K562 (cell line): ENCODE data around the gene PARK7. TPM values are rescaled to one million over a fixed set of nuclear protein-coding genes. Genes with fewer than 3 reads are reported as not detected.

Experiments
- ATAC-seq: fragments of 200-7000 bp; cut with Tn5 transposase; 3 replicates; pipeline ENCODE4 v1.9.1; 2020; ENCODE audit warnings: moderate library complexity
- BruUV-seq: library from RNA; stranded (reverse); fragments of 400-500 nt; replicated peaks from 2 replicates; lab custom pipeline; 2021; lab: Mats Ljungman, UMichigan
- CTCF ChIA-PET: fragments of 300-600 bp; formaldehyde crosslinking; extraction: SDS; loops from one replicate; lab custom pipeline; 2021; ENCODE audit warnings: low intra/inter-chr PET ratio; lab: Yijun Ruan, JAX
- POLR2A ChIA-PET: fragments of 300-600, 350-650 bp; sonication (Branson Sonifier 250); formaldehyde crosslinking; extraction: SDS; loops from one replicate; lab custom pipeline; 2021; ENCODE audit warnings: antibody characterized with exemption, inconsistent platforms; lab: Yijun Ruan, JAX
- DNase-seq, 4 experiments: peaks; one replicate each; pipeline versions ENCODE4 v3.0.0 to v3.0.0-alpha.2; 2011 to 2018; ENCODE audit warnings: low spot score in 3 of 4, mixed read lengths in 3 of 4; ENCODE audit errors: extremely low read depth in 1 of 4
- FAIRE-seq: peaks from 2 replicates; lab custom pipeline; 2011; peaks lifted over from hg19 to GRCh38; lab: Jason Lieb, UNC
- H2AFZ ChIP-seq: 2 replicates; pipeline ENCODE4 v1.6.0; 2011; ENCODE audit warnings: low read depth, low read length, control low read depth, inconsistent platforms
- H3K27ac ChIP-seq: fragments of 200-600 bp; 3 replicates; pipeline ENCODE4 v1.8.0; 2011; ENCODE audit warnings: low read depth, mild to moderate bottlenecking, control low read depth, inconsistent platforms, low read length, moderate library complexity, mixed read lengths; ENCODE audit errors: extremely low read depth
- H3K27me3 ChIP-seq, 2 experiments: fragments of 300-600 bp in 1 of 2; 2 replicates in 1 of 2; 3 replicates in 1 of 2; pipeline versions ENCODE4 v1.6.0 to v1.8.0; 2011; ENCODE audit warnings: inconsistent platforms in 2 of 2, low read length in 2 of 2, mild to moderate bottlenecking in 1 of 2, mixed read lengths in 1 of 2, moderate library complexity in 1 of 2; ENCODE audit not compliant: control insufficient read depth in 2 of 2, insufficient read depth in 2 of 2
- H3K36me3 ChIP-seq: fragments of 300-600 bp; 3 replicates; pipeline ENCODE4 v1.8.0; 2011; ENCODE audit warnings: mild to moderate bottlenecking, low read length, inconsistent platforms; ENCODE audit not compliant: control insufficient read depth, insufficient read depth
- H3K4me1 ChIP-seq, 2 experiments: fragments of 200-600 bp in 1 of 2; replicated peaks in 1 of 2; 2 replicates in 1 of 2; 3 replicates in 1 of 2; pipeline versions ENCODE4 v1.5.1 to v1.8.0; 2011; ENCODE audit warnings: inconsistent platforms in 2 of 2, low read length in 2 of 2, mild to moderate bottlenecking in 1 of 2, mixed read lengths in 1 of 2, moderate library complexity in 1 of 2; ENCODE audit not compliant: control insufficient read depth in 2 of 2, insufficient read depth in 2 of 2
- H3K4me2 ChIP-seq: 2 replicates; pipeline ENCODE4 v1.6.1; 2011; ENCODE audit warnings: low read length, control low read depth, inconsistent platforms, mixed read lengths; ENCODE audit not compliant: insufficient read depth
- H3K4me3 ChIP-seq: fragments of 200-600 bp; sonication (generic), shearing (Covaris generic); 2 replicates; pipeline ENCODE4 v1.5.1; 2016; ENCODE audit warnings: control low read depth, inconsistent platforms
- H3K79me2 ChIP-seq: fragments of 200-600 bp; 3 replicates; pipeline ENCODE4 v1.8.0; 2011; ENCODE audit warnings: low read length, inconsistent platforms; ENCODE audit not compliant: control insufficient read depth, insufficient read depth
- H3K9ac ChIP-seq, 2 experiments: 2 replicates each; pipeline versions ENCODE4 v1.6.0 to v1.6.1; 2011; ENCODE audit warnings: low read depth in 2 of 2, low read length in 2 of 2, control low read depth in 1 of 2, inconsistent platforms in 1 of 2, mild to moderate bottlenecking in 1 of 2, mixed read lengths in 1 of 2; ENCODE audit not compliant: insufficient read depth in 1 of 2
- H3K9me1 ChIP-seq: one replicate; pipeline ENCODE4 v1.6.0; 2011; ENCODE audit warnings: inconsistent platforms, mild to moderate bottlenecking, low read length, moderate library complexity; ENCODE audit not compliant: control insufficient read depth, insufficient read depth
- H3K9me3 ChIP-seq: replicated peaks from 2 replicates; pipeline ENCODE4 v1.5.1; 2011; ENCODE audit warnings: low read depth, low read length, inconsistent platforms; ENCODE audit not compliant: control insufficient read depth, insufficient read depth
- H4K20me1 ChIP-seq: replicated peaks from 2 replicates; pipeline ENCODE4 v1.6.1; 2011; ENCODE audit warnings: low read length, inconsistent platforms, mixed read lengths; ENCODE audit not compliant: control insufficient read depth, insufficient read depth
- ADNP ChIP-seq: fragments of 200-800 bp; sonication (Bioruptor generic); IDR thresholded peaks from 2 replicates; pipeline ENCODE4 v1.6.1; 2016; ENCODE audit warnings: missing genetic modification characterization, missing compliant biosample characterization
- BRF1 ChIP-seq: IDR thresholded peaks from 3 replicates; pipeline ENCODE4 v1.6.1; 2011; ENCODE audit warnings: borderline replicate concordance, mild to moderate bottlenecking; ENCODE audit not compliant: insufficient read length; ENCODE audit errors: extremely low read depth
- HDAC6 ChIP-seq: IDR thresholded peaks from 2 replicates; pipeline ENCODE4 v1.6.1; 2012; ENCODE audit warnings: low read depth, mild to moderate bottlenecking, control low read depth, inconsistent platforms, low read length, moderate library complexity
- MAFK ChIP-seq: IDR thresholded peaks from 2 replicates; pipeline ENCODE4 v1.6.1; 2011; ENCODE audit warnings: low read length, improper control_type of control experiment
- PHB ChIP-seq: fragments of 250-450 bp; sonication (Bioruptor Pico); IDR thresholded peaks from 2 replicates; pipeline ENCODE4 v1.5.0; 2021
- SMARCB1 ChIP-seq: IDR thresholded peaks from 2 replicates; pipeline ENCODE4 v1.6.1; 2011; ENCODE audit warnings: improper control_type of control experiment, low read depth; ENCODE audit not compliant: insufficient read length
- SRSF7 ChIP-seq: fragments of 200-400 bp; formaldehyde crosslinking; optimal IDR thresholded peaks from 2 replicates; pipeline ENCODE3; 2017; ENCODE audit warnings: mild to moderate bottlenecking, low read depth, low read length
- ZC3H11A ChIP-seq: IDR thresholded peaks from 2 replicates; pipeline ENCODE4 v1.6.1; 2012; ENCODE audit warnings: low read depth, low read length, improper control_type of control experiment
- ZNF12 ChIP-seq: sonication (generic); formaldehyde crosslinking; IDR thresholded peaks from 2 replicates; pipeline ENCODE4 v1.4.0; 2020; ENCODE audit warnings: mild to moderate bottlenecking, missing genetic modification reagents
- ZNF174 ChIP-seq: fragments of 250-450 bp; sonication (Bioruptor Pico); IDR thresholded peaks from 2 replicates; pipeline ENCODE4 v1.4.0; 2020; ENCODE audit warnings: mild to moderate bottlenecking
- ZNF707 ChIP-seq: fragments of 250-450 bp; sonication (Bioruptor Pico); conservative IDR thresholded peaks from 2 replicates; pipeline ENCODE4 v1.8.0; 2022; ENCODE audit warnings: inconsistent platforms, mild to moderate bottlenecking, moderate library complexity
- WGBS: fragments of 100-300 bp; shearing (Covaris generic); methylation state at CpG from one replicate; pipeline ENCODE4 v1.1.6; 2016; ENCODE audit warnings: low coverage, mixed read lengths; ENCODE audit not compliant: insufficient coverage; ENCODE audit errors: missing lambda C conversion rate; 5-methylcytosine and 5-hydroxymethylcytosine counted together
- in situ Hi-C: fragments of 300-500 bp; cut with MboI; formaldehyde crosslinking; loops from 4 replicates; pipeline ENCODE4 v1.15.0; 2018; ENCODE audit warnings: inconsistent platforms, mixed read lengths
- intact Hi-C: fragments of 100-400 bp; cut with micrococcal nuclease; formaldehyde crosslinking; loops from 2 replicates; pipeline ENCODE4 v1.14.2; 2022
- polyA plus RNA-seq, 8 experiments: library from polyadenylated mRNA; depleted of rRNA in 4 of 8; stranded (reverse) in 5 of 8; unstranded in 3 of 8; fragments of >200 nt; fragmentation: Nextera tagmentation in 2 of 8; fragmentation: Illumina TruSeq in 1 of 8; extraction: Ambion mirVana in 2 of 8; extraction: Trizol in 1 of 8; gene quantifications; 2 replicates each; pipeline versions ENCODE4 v1.2.1 to v1.2.3, GENCODE V29; 2011 to 2014; ENCODE audit warnings: inconsistent platforms in 1 of 8, missing spikeins in 1 of 8
- total RNA-seq, 7 experiments: library from RNA; depleted of rRNA in 6 of 7; stranded (reverse); fragments of >200 nt in 6 of 7; fragmentation: Illumina TruSeq in 2 of 7; extraction: Trizol in 2 of 7; gene quantifications; 2 replicates each; pipeline versions ENCODE4 v1.2.1 to v1.2.3, GENCODE V29; 2011 to 2021; ENCODE audit warnings: low replicate concordance in 1 of 7
- TF ChIP-seq, protein P1 (sequence below): sonication (generic); formaldehyde crosslinking; IDR thresholded peaks from 2 replicates; pipeline ENCODE4 v1.9.0; 2022; ENCODE audit warnings: mild to moderate bottlenecking, missing genetic modification reagents
- TF ChIP-seq, protein P2 (sequence below): fragments of 450-650 bp; formaldehyde crosslinking; conservative IDR thresholded peaks from 2 replicates; pipeline ENCODE4 v1.4.0; 2022; ENCODE audit warnings: mild to moderate bottlenecking, missing genetic modification characterization
- TF ChIP-seq, protein P3 (sequence below): fragments of 450-650 bp; IDR thresholded peaks from 2 replicates; pipeline ENCODE4 v1.6.1; 2016; ENCODE audit warnings: low read depth

The PARK7 gene
- total and polyA plus RNA-seq, 9 of the 15 experiments (the other 6 are each of a cell fraction or from before 2014, with no cell fraction given) = 374 to 1,298 (median 484) TPM

DNA sequence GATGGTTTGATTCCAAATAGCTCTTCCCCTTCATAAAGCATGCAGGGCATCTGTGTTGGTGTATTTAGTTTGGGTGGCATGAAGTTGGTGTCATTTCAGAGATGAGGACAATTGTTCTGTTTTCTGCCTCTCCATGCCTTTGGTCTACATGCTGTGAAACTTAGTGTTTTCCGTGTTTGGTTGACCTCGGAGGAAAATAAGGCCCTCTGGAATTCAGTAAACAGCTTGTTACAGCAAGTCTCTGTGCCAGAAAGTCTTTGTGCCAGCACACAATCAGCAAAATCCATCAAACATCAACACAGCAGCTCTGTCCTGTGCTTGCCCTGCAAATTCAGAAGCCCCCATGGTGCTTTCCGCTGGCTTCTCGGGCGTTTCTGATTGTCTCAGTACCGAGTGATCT is 9.5 kb downstream of the PARK7 start:
- Histone ChIP-seq H3K4me3 (no peak overlapping the region), H3K9ac (no peak overlapping the region), H3K27ac (no peak overlapping the region), H2AFZ (no peak overlapping the region), H4K20me1 (peaks cover 8% of the 10 kb centered on the region; the same call in 1 of the 2 replicates)
- WGBS = 99% methylated on average over 6 of the region's 6 CpGs
- intact Hi-C loops = no loop called here
- TF ChIP-seq, protein P1, sequence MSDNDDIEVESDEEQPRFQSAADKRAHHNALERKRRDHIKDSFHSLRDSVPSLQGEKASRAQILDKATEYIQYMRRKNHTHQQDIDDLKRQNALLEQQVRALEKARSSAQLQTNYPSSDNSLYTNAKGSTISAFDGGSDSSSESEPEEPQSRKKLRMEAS (CRISPR knock-in tag) = no peak
- TF ChIP-seq ZNF707 (CRISPR knock-in tag) = no peak
- TF ChIP-seq MAFK = no peak
- TF ChIP-seq ZNF12 (CRISPR knock-in tag) = no peak
- TF ChIP-seq ZC3H11A = no peak
- TF ChIP-seq, protein P2, sequence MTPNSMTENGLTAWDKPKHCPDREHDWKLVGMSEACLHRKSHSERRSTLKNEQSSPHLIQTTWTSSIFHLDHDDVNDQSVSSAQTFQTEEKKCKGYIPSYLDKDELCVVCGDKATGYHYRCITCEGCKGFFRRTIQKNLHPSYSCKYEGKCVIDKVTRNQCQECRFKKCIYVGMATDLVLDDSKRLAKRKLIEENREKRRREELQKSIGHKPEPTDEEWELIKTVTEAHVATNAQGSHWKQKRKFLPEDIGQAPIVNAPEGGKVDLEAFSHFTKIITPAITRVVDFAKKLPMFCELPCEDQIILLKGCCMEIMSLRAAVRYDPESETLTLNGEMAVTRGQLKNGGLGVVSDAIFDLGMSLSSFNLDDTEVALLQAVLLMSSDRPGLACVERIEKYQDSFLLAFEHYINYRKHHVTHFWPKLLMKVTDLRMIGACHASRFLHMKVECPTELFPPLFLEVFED = no peak
- no peak for TF ChIP-seq PHB (CRISPR knock-in tag)
- no peak for TF ChIP-seq SMARCB1
- no peak for TF ChIP-seq ADNP
- TF ChIP-seq HDAC6 = no peak
- no peak for TF ChIP-seq BRF1
- TF ChIP-seq ZNF174 (CRISPR knock-in tag) = no peak
- TF ChIP-seq, protein P3, sequence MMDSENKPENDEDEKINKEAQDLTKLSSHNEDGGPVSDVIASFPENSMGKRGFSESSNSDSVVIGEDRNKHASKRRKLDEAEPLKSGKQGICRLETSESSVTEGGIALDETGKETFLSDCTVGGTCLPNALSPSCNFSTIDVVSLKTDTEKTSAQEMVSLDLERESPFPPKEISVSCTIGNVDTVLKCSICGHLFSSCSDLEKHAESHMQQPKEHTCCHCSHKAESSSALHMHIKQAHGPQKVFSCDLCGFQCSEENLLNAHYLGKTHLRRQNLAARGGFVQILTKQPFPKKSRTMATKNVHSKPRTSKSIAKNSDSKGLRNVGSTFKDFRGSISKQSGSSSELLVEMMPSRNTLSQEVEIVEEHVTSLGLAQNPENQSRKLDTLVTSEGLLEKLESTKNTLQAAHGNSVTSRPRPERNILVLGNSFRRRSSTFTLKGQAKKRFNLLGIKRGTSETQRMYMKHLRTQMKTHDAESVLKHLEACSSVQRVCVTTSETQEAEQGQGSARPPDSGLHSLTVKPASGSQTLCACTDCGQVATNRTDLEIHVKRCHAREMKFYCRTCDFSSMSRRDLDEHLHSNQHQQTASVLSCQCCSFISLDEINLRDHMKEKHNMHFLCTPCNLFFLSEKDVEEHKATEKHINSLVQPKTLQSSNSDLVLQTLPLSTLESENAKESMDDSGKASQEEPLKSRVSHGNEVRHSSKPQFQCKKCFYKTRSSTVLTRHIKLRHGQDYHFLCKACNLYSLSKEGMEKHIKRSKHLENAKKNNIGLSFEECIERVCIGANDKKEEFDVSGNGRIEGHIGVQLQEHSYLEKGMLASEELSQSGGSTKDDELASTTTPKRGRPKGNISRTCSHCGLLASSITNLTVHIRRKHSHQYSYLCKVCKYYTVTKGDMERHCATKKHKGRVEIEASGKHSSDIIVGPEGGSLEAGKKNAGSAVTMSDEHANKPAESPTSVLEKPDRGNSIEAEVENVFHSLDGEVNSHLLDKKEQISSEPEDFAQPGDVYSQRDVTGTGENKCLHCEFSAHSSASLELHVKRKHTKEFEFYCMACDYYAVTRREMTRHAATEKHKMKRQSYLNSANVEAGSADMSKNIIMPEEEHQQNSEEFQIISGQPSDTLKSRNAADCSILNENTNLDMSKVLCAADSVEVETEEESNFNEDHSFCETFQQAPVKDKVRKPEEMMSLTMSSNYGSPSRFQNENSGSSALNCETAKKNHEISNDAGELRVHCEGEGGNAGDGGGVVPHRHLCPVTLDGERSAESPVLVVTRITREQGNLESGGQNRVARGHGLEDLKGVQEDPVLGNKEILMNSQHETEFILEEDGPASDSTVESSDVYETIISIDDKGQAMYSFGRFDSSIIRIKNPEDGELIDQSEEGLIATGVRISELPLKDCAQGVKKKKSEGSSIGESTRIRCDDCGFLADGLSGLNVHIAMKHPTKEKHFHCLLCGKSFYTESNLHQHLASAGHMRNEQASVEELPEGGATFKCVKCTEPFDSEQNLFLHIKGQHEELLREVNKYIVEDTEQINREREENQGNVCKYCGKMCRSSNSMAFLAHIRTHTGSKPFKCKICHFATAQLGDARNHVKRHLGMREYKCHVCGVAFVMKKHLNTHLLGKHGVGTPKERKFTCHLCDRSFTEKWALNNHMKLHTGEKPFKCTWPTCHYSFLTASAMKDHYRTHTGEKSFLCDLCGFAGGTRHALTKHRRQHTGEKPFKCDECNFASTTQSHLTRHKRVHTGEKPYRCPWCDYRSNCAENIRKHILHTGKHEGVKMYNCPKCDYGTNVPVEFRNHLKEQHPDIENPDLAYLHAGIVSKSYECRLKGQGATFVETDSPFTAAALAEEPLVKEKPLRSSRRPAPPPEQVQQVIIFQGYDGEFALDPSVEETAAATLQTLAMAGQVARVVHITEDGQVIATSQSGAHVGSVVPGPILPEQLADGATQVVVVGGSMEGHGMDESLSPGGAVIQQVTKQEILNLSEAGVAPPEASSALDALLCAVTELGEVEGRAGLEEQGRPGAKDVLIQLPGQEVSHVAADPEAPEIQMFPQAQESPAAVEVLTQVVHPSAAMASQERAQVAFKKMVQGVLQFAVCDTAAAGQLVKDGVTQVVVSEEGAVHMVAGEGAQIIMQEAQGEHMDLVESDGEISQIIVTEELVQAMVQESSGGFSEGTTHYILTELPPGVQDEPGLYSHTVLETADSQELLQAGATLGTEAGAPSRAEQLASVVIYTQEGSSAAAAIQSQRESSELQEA = no peak
- TF ChIP-seq SRSF7 = no peak
- TF ChIP-seq, all 486 proteins: peak for 0
- H3K4me1 ChIP-seq = no peaks in the 10 kb centered on the region
- no peaks in the 10 kb centered on the region for H3K9me1 ChIP-seq
- in situ Hi-C loops = no loop called here
- BruUV-seq = no TSS peak
- H3K9me3 ChIP-seq = no peaks in the 10 kb centered on the region
- ChIA-PET CTCF (no interaction called here), POLR2A (interaction anchor here (1.5 kb wide), 1 partner anchor 10 kb away, joined by 4 read pairs; no protein-coding TSS in a partner anchor)
- H3K4me2 ChIP-seq = no peak overlapping the region
- DNase-seq (no peak), FAIRE-seq (no peak), ATAC-seq (no peak)
- H3K79me2 ChIP-seq = peaks cover 39% of the 10 kb centered on the region
- H3K27me3 ChIP-seq = no peaks in the 10 kb centered on the region
- peaks cover 80% of the 10 kb centered on the region for H3K36me3 ChIP-seq
